Mesendoderm (in vitro differentiated cells): ENCODE data around the gene ZNF503.

Source experiments
- DNase-seq: peaks from one replicate; pipeline ENCODE4 v3.0.0; 2013
- H2AK5ac ChIP-seq: 2 replicates; pipeline ENCODE4 v1.6.1; 2013; ENCODE audit warnings: low read length, inconsistent platforms
- H2BK120ac ChIP-seq: 2 replicates; pipeline ENCODE4 v1.6.1; 2013; ENCODE audit warnings: low read depth, mild to moderate bottlenecking, low read length, moderate library complexity, mixed read lengths
- H2BK15ac ChIP-seq: replicated peaks from 2 replicates; pipeline ENCODE4 v1.6.1; 2013; ENCODE audit warnings: low read depth, mild to moderate bottlenecking, moderate library complexity
- H2BK5ac ChIP-seq: 2 replicates; pipeline ENCODE4 v1.6.1; 2013; ENCODE audit warnings: low read length, inconsistent platforms
- H3K18ac ChIP-seq: 2 replicates; pipeline ENCODE4 v1.6.1; 2013; ENCODE audit warnings: mild to moderate bottlenecking, low read length, mixed read lengths
- H3K23ac ChIP-seq: one replicate; pipeline ENCODE4 v1.6.1; 2013; ENCODE audit warnings: low read length
- H3K27ac ChIP-seq: 2 replicates; pipeline ENCODE4 v1.5.1; 2013; ENCODE audit warnings: low read depth, mild to moderate bottlenecking, inconsistent platforms, low read length, moderate library complexity
- H3K27me3 ChIP-seq: 2 replicates; pipeline ENCODE4 v1.6.1; 2013; ENCODE audit warnings: low read length, control low read depth, mild to moderate bottlenecking, inconsistent platforms; ENCODE audit not compliant: insufficient read depth, poor library complexity
- H3K36me3 ChIP-seq: 2 replicates; pipeline ENCODE4 v1.6.1; 2013; ENCODE audit warnings: low read length, inconsistent platforms; ENCODE audit not compliant: control insufficient read depth, insufficient read depth
- H3K4ac ChIP-seq: one replicate; pipeline ENCODE4 v1.6.1; 2013; ENCODE audit warnings: low read depth, mild to moderate bottlenecking, low read length, moderate library complexity
- H3K4me1 ChIP-seq: 2 replicates; pipeline ENCODE4 v1.6.1; 2013; ENCODE audit warnings: low read depth, low read length, inconsistent platforms; ENCODE audit not compliant: control insufficient read depth
- H3K4me2 ChIP-seq: 2 replicates; pipeline ENCODE4 v1.6.1; 2013; ENCODE audit warnings: low read length
- H3K4me3 ChIP-seq: 2 replicates; pipeline ENCODE4 v1.5.1; 2013; ENCODE audit warnings: mild to moderate bottlenecking, low read length
- H3K56ac ChIP-seq: one replicate; pipeline ENCODE4 v1.6.1; 2013; ENCODE audit warnings: low read length
- H3K79me1 ChIP-seq: 2 replicates; pipeline ENCODE4 v1.6.1; 2013; ENCODE audit warnings: low read length, inconsistent platforms
- H3K79me2 ChIP-seq: 2 replicates; pipeline ENCODE4 v1.6.1; 2013; ENCODE audit warnings: mild to moderate bottlenecking, low read length; ENCODE audit not compliant: control insufficient read depth, insufficient read depth
- H3K9ac ChIP-seq: 2 replicates; pipeline ENCODE4 v1.6.1; 2013; ENCODE audit warnings: low read length, inconsistent platforms
- H4K5ac ChIP-seq: one replicate; pipeline ENCODE4 v1.6.1; 2013; ENCODE audit warnings: low read length
- H4K8ac ChIP-seq: one replicate; pipeline ENCODE4 v1.6.1; 2013; ENCODE audit warnings: low read depth, mild to moderate bottlenecking, control low read depth, low read length, moderate library complexity
- WGBS: extraction: QIAGEN DNeasy Blood & Tissue Kit; methylation state at CpG from one replicate; pipeline ENCODE4 v1.1.7; 2013; ENCODE audit warnings: low lambda C conversion rate, missing lambda C conversion rate; ENCODE audit not compliant: insufficient coverage; ENCODE audit errors: extremely low coverage; 5-methylcytosine and 5-hydroxymethylcytosine counted together

The ZNF503 gene

DNA sequence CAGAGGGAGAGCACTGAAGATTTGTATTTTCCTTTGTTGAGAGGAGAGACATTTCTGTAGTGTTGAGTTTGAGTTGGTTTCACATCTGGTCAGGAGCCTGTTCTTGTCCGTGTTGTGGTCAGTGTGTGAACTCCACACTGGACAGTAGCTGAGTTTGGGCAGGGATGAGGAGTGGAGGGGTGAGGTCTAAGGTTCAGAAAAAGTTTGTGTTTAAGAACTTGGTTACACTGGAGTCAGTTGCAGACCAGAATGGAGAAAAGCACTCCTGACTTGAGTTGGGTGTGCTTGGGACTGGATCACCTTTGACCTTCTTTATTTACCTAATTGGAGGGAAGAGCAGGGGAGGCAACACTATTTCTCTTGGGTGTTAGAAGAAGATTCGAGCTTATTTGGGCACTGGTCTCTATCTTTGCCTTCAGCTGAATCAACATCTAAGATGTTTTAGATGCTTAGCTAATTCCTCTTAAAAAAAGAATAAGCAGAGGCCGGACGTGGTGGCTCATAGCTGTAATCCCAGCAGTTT, 38.8 kb upstream of the ZNF503 start:
- WGBS = no CpG with 5 or more reads among the region's 4 CpGs
- Histone ChIP-seq H3K23ac (no peak overlapping the region), H2AK5ac (no peak overlapping the region), H2BK120ac (no peak overlapping the region), H3K79me1 (no peaks in the 10 kb centered on the region), H2BK5ac (no peak overlapping the region), H3K36me3 (no peaks in the 10 kb centered on the region), H3K4ac (no peak overlapping the region), H3K27ac (no peak overlapping the region), H3K4me2 (no peak overlapping the region), H3K18ac (no peak overlapping the region), H4K5ac (no peak overlapping the region), H4K8ac (no peak overlapping the region), H2BK15ac (no peak overlapping the region), H3K79me2 (no peaks in the 10 kb centered on the region), H3K9ac (no peak overlapping the region), H3K27me3 (no peaks in the 10 kb centered on the region), H3K4me3 (no peak overlapping the region), H3K56ac (no peak overlapping the region), H3K4me1 (no peaks in the 10 kb centered on the region)
- no peak for DNase-seq

DNA sequence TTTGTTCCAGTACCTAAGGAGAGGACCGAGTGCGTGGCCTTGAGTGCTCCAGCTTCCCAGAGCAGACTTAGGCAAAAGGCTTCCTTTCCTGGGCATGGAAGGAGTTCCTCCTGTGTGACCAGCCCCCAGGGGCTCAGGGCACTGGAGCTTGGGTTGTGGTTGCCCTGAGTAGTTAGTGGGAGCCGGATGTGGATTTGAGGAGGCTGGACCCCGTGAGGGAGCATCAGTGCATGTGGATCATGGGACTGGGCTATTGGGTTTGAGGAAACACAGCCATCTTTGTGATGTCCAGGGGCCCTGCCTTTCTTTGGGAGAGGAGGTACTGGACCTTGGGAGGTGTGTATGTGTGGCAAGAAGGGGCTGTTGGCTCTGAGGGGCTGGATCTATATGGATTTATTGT, 38.2 kb upstream of the ZNF503 start:
- no peak overlapping the region for H3K27ac ChIP-seq
- H3K56ac ChIP-seq = no peak overlapping the region
- H3K4me1 ChIP-seq = no peaks in the 10 kb centered on the region
- H3K23ac ChIP-seq = no peak overlapping the region
- peaks cover 4% of the 10 kb centered on the region for H3K27me3 ChIP-seq
- H3K4me3 ChIP-seq = no peak overlapping the region
- H2BK5ac ChIP-seq = no peak overlapping the region
- H2AK5ac ChIP-seq = no peak overlapping the region
- no peak overlapping the region for H2BK120ac ChIP-seq
- H3K79me1 ChIP-seq = no peaks in the 10 kb centered on the region
- no peak overlapping the region for H4K8ac ChIP-seq
- H3K79me2 ChIP-seq = no peaks in the 10 kb centered on the region
- no peak overlapping the region for H3K18ac ChIP-seq
- no peaks in the 10 kb centered on the region for H3K36me3 ChIP-seq
- no peak overlapping the region for H3K4ac ChIP-seq
- no peak overlapping the region for H2BK15ac ChIP-seq
- H4K5ac ChIP-seq = no peak overlapping the region
- WGBS = no CpG with 5 or more reads among the region's 4 CpGs
- H3K4me2 ChIP-seq = no peak overlapping the region
- no peak overlapping the region for H3K9ac ChIP-seq
- no peak for DNase-seq

DNA sequence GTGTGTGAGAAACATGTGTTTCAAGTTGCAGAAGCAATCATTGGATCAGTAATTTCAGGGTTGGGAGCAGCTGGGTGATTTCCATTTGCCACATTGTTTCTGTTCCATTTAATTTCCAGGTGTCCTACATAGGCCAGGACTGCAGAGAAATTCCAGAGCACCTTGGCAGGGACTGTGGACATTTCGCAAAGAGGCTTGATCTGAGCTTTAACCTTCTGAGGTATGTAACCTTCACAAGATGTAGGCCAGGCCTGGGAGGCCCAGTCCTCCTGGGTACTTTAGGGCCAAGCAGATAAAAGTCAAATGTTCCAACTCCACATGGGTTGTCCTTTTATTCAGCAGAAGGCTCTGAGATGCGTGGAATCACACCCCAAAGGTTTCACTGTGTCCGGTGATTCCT, 36.7 kb upstream of the ZNF503 start:
- H3K4me3 ChIP-seq = no peak overlapping the region
- no peak overlapping the region for H3K18ac ChIP-seq
- H2BK5ac ChIP-seq = no peak overlapping the region
- peaks cover 13% of the 10 kb centered on the region for H3K27me3 ChIP-seq
- H3K56ac ChIP-seq = no peak overlapping the region
- H3K23ac ChIP-seq = no peak overlapping the region
- no peak overlapping the region for H3K4ac ChIP-seq
- no peak overlapping the region for H2BK15ac ChIP-seq
- no peak overlapping the region for H2AK5ac ChIP-seq
- H3K79me1 ChIP-seq = no peaks in the 10 kb centered on the region
- H3K27ac ChIP-seq = no peak overlapping the region
- H3K36me3 ChIP-seq = no peaks in the 10 kb centered on the region
- no peak overlapping the region for H2BK120ac ChIP-seq
- H3K4me2 ChIP-seq = no peak overlapping the region
- WGBS = no CpG with 5 or more reads among the region's 3 CpGs
- H4K8ac ChIP-seq = no peak overlapping the region
- DNase-seq = no peak
- H4K5ac ChIP-seq = no peak overlapping the region
- H3K79me2 ChIP-seq = no peaks in the 10 kb centered on the region
- H3K9ac ChIP-seq = no peak overlapping the region
- H3K4me1 ChIP-seq = no peaks in the 10 kb centered on the region

DNA sequence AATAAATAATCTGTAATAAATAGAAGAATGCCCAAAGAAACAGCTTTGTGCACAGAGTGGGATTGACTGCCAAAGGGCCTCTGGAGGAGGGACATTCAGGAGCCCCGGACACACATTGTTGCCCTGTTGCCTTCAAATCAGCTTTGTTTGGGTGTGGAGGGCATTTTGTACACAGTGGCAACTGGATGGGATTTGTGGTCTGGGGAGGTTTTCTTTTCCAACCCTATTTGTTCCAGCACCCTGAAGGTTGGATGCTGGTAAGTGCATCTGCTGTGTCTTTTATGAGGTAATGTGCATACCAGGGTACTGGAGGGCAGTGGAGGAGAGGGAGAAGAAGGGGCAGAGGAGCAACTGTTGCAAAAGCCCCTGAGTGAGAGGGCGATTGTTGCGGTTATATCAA, 36.1 kb upstream of the ZNF503 start:
- Histone ChIP-seq H3K79me2 (no peaks in the 10 kb centered on the region), H3K79me1 (no peaks in the 10 kb centered on the region), H3K4me3 (no peak overlapping the region), H4K8ac (no peak overlapping the region), H2BK120ac (no peak overlapping the region), H2AK5ac (no peak overlapping the region), H3K23ac (no peak overlapping the region), H2BK5ac (no peak overlapping the region), H3K36me3 (no peaks in the 10 kb centered on the region), H2BK15ac (no peak overlapping the region), H3K9ac (no peak overlapping the region), H3K27ac (no peak overlapping the region), H4K5ac (no peak overlapping the region), H3K4ac (no peak overlapping the region), H3K4me1 (peaks cover 3% of the 10 kb centered on the region), H3K56ac (no peak overlapping the region), H3K18ac (no peak overlapping the region), H3K4me2 (no peak overlapping the region), H3K27me3 (peaks cover 18% of the 10 kb centered on the region)
- DNase-seq = no peak
- no CpG with 5 or more reads among the region's 3 CpGs for WGBS

DNA sequence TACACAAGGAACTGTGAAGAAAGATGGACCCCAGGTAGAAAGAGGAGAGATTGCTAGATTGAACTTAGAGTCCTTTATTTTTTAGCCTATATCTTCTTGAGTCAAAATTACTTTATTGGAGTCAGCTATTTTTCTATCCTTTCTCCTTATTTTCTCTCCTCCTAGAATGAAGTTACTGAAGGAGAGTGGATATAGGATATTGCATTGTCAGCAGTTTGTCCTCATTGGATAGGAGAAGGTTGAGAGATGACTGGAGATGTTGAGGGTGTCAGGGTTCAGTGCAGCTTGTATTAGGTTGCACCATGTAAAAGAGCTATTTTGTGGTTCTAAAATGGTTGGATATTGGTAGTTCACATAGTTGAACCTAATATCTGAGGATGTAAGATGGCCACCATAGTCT, 35.3 kb upstream of the ZNF503 start:
- H3K36me3 ChIP-seq = no peaks in the 10 kb centered on the region
- DNase-seq = no peak
- no peak overlapping the region for H3K27ac ChIP-seq
- H4K5ac ChIP-seq = no peak overlapping the region
- no peak overlapping the region for H2BK5ac ChIP-seq
- no peak overlapping the region for H2AK5ac ChIP-seq
- no peak overlapping the region for H2BK120ac ChIP-seq
- no peak overlapping the region for H3K4me2 ChIP-seq
- no peak overlapping the region for H3K56ac ChIP-seq
- H3K9ac ChIP-seq = no peak overlapping the region
- no peak overlapping the region for H3K4me3 ChIP-seq
- H3K79me2 ChIP-seq = no peaks in the 10 kb centered on the region
- H3K4ac ChIP-seq = no peak overlapping the region
- no peak overlapping the region for H3K18ac ChIP-seq
- no peak overlapping the region for H4K8ac ChIP-seq
- H3K23ac ChIP-seq = no peak overlapping the region
- H3K4me1 ChIP-seq = peaks cover 4% of the 10 kb centered on the region
- H3K27me3 ChIP-seq = peaks cover 26% of the 10 kb centered on the region
- no peak overlapping the region for H2BK15ac ChIP-seq
- H3K79me1 ChIP-seq = no peaks in the 10 kb centered on the region

DNA sequence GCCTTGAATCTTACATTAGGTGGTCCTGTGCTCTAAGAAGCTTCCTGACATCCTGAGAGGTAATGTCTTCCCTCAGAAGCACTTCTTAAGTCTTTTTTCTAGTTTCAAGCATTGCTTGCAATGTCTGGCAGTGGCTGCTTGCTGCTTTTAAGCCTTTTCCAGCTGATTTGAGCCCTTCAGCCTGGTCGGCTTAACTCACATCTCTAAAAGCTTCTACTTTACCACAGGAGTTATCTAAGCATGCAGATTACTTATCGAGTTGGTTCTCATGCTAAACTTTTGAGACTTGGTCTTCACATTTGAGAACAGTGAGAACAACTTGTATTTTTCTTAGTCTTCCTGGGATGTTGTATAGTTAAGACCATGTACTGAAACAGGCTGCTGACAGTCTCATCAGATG, 33.7 kb upstream of the ZNF503 start:
- H2BK15ac ChIP-seq = no peak overlapping the region
- H3K79me1 ChIP-seq = no peaks in the 10 kb centered on the region
- H4K8ac ChIP-seq = no peak overlapping the region
- H3K79me2 ChIP-seq = no peaks in the 10 kb centered on the region
- no peak overlapping the region for H3K27ac ChIP-seq
- H3K4me3 ChIP-seq = no peak overlapping the region
- H4K5ac ChIP-seq = no peak overlapping the region
- H2BK120ac ChIP-seq = no peak overlapping the region
- H3K36me3 ChIP-seq = no peaks in the 10 kb centered on the region
- no CpG with 5 or more reads among the region's 2 CpGs for WGBS
- H3K23ac ChIP-seq = no peak overlapping the region
- no peak for DNase-seq
- no peak overlapping the region for H3K9ac ChIP-seq
- no peak overlapping the region for H2BK5ac ChIP-seq
- no peak overlapping the region for H3K56ac ChIP-seq
- H2AK5ac ChIP-seq = no peak overlapping the region
- H3K4ac ChIP-seq = no peak overlapping the region
- peaks cover 33% of the 10 kb centered on the region for H3K27me3 ChIP-seq
- peaks cover 7% of the 10 kb centered on the region for H3K4me1 ChIP-seq
- H3K4me2 ChIP-seq = no peak overlapping the region
- H3K18ac ChIP-seq = no peak overlapping the region
